Measurements from ENCODE around the gene CEBPG.

CEBPG gene

GRCh38 chr19:33394723-33395560 is 21.4 kb downstream of the CEBPG start:
- no peak for DNase-seq (ENCODE audit: low read depth in 3 of 3)

GRCh38 chr19:33395561-33396550 is 22.3 kb downstream of the CEBPG start:
- no peak for DNase-seq (ENCODE audit: low read depth in 3 of 3)

DNA sequence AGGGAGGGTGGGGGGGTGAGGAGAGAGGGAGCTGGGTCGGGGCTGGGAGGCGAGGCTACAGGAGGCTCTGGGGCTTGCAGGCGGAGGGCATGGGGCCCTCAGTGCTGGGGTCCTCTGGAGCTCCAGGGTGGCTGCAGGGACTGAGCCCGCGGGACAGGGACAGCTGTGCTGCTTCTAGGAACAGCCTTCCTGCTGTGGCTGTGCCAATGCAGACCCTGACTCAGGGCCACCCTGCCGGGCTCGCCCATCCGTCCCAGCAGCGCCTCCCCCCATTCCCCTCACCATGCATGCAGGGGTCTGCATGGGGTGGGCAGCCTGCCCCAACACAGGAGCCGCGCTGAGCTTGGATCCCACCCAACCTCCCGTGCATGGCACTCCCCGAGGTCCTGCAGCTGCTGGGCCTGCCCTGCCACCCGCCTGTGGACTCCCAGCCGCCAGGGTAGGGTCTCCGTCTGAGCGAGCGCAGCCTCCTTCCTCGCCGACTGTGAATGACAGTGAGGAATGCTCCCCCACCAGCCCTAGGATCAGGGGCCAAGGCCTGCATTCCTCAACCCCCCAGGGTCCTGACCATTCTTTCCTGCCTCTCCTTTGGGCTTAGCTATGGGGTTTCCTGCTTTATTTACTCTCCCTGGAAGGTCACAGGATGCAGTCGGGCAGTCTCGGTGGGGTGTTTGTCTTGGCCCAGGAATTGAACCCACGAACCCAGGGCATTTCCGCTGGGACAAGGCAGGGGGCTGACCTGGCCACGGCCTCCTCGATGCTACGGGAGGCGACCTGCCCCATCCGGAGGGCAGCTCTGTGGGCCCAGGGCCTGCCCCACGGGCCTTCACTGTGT is 23.4 kb downstream of the CEBPG start:
- no peak for DNase-seq (ENCODE audit: low read depth in 3 of 3)

GRCh38 chr19:33397536-33398360 is 24.2 kb downstream of the CEBPG start:
- DNase-seq (ENCODE audit: low read depth in 3 of 3) = no peak

- DNase-seq (ENCODE audit: low read depth in 3 of 3) = no peak
These were observed 25.0 kb downstream of the CEBPG start for GRCh38 chr19:33398361-33399060.

GRCh38 chr19:33399081-33399744 is 25.7 kb downstream of the CEBPG start:
- DNase-seq (ENCODE audit: low read depth in 3 of 3) = no peak

GRCh38 chr19:33399745-33400681 is 26.5 kb downstream of the CEBPG start:
- DNase-seq (ENCODE audit: low read depth in 3 of 3) = no peak

- no peak for DNase-seq (ENCODE audit: low read depth in 3 of 3)
These were observed 27.6 kb downstream of the CEBPG start for GRCh38 chr19:33400856-33401682.

DNA sequence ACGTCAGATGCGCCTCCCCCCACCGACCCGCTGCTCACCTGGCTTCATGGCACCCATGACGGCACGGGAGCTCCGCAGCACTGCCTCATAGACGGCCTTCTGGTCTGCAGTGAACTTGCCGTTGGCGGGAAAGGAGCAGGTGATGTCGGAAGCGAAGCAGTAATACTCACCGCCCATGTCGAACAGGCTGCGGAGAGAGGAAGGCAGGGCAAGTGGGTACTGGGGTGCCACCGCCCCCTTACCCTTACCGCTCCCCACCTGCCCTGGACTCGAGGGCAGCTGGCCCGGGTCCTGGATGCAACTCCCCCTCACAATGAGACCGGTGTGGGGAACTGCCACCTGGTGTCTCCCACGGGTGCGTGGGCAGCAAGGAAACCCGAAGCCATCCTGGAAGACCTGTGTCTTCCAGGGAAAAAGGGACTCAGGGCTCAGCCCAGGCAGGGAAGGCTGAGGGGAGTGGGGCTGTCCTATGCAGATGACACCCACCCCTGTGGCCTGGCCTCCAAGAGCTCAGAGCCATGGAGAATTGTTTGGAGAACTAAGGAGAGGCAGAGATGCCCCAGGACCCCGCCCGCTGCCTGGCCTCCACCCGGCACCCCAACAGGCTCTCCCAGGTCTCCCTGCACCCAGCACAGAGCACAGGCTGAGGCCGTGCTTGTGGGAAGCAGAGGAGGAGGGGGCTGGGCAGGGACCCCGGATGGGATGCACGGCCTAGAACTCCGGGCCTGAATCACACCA is 28.3 kb downstream of the CEBPG start:
- DNase-seq (ENCODE audit: low read depth in 3 of 3) = no peak

DNA sequence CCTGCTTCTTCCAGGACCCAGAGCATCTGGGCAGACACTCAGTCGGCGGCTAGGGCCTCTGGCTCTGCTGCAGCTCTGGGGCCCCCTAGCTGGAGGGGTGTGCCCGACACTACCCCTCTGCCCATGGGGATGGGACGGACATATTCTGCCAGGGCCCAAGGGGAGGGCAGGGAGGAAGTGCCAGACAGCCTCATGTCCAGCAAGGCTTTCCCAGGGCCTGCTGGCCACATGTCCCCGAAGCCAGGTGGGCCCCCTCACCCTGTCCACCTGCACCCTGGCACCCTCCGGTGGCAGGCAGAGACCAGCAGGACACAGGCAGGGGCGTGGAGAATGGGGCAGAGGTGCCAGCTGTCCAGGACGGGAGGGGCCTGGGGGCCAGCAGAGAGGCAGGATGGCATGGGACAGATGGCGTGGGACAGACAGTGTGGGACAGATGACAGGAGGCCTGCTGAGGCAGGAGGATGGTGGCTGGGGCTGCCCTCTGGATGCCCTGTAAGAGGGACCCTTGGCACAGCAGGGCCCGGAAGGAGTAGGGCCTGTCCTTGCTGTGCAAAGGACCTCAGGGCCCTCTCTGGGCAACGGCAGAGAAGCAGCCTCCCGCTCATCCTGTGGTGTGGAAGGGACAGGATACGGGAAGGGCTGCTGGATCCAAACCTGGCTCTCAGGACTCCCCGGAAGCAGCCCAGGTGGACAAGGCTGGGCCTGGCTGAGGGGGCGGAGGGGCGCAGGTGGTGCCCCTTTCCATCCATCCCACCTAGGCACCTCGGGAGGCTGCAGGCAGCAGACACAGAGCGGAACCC is 29.1 kb downstream of the CEBPG start:
- DNase-seq (ENCODE audit: low read depth in 3 of 3) = no peak

DNA sequence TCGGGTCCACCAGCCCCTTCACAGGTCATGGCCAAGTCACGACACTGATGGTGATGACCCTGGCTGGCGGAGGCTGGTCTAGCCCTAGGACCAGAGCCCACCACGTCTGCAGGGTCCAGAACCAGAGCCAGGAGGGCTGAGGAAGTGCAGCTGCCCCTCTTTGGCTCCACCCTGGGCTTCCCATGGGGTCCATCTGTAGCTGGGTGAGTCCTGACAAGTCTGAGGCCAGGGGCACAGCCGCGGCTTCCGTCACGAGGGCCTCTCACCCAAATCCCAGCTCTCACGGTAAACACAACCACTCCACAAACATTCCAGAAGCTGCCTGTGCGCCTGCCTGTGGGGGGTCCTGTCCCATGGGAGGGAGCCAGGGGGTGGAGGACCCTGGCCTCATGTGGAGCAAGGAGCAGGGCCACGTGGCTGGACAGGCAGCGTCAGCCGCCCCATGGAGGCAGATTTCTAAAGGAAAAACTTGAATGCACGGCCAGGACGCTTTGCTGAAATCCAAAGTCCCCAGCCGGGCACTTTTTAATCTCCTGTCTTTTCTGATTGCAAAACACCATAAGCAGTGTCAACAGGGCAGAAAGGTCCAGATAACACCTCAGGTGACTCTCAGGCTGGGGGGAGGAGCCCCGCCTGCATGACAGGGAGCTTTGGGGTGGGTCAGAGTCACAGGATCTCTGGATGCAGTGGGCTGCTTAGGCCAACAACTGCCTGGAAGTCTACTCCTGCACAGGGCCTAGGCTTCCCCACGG is 29.9 kb downstream of the CEBPG start:
- DNase-seq (ENCODE audit: low read depth in 3 of 3) = no peak

GRCh38 chr19:33403973-33404304 is 30.4 kb downstream of the CEBPG start:
- no peak for DNase-seq (ENCODE audit: low read depth in 3 of 3)

DNA sequence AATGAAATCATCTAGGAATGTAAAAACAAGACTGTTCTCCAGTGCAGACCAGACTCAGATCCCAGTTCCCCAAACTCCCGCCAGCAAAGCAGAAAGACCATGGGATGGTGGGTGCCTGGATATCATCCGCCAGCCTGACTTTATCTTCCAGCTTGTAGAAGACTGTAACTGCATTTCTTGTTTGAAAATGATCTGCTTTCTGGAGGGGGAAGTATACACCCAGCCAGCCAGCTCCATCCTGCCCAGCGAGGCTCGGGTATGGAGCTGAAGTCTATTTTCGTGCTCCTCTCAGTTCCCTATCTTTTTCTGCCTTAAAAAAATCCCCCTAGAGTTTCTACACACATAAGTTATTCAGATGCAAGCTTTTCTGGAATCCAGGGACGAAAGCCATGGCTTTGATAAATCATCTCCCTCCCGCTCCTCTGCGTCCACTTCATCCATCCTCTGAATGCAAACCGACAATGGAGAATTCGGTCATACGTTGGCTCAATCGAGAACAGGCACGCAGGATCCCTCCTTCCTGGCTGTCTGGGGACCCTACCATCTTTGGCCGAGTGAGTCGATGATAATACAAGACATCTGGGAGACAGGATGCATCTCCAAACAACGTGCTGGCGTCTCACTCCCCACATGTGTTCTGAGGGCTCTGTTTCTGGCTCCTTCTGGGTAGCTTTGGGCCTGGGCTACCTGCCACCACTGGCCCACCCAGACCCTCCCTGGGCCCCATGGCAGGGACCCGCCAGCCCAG is 31.2 kb downstream of the CEBPG start:
- DNase-seq (ENCODE audit: low read depth in 3 of 3) = no peak

DNA sequence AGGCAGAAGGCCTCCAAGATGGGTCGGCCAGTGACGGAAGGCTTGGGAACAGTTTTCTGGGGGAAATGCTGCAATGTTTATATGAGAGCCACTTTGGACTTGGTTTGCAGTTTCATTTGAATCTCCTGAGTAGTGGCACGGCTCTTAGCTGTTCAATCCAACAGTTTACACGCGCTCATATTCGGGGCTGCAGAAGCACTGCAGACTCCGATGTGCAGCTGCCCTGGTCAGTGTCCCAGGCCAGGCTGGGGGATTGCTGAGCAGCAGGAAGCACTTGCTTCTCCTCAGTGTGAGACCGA is 31.7 kb downstream of the CEBPG start:
- no peak for DNase-seq (ENCODE audit: low read depth in 3 of 3)
